ENCODE measurements around the gene RNF44. TPM values are rescaled to one million over a fixed set of nuclear protein-coding genes. Genes with fewer than 3 reads are reported as not detected.

RNF44 gene
- total RNA-seq, 2 experiments from 2014 or later: 61.2 to 164 TPM

Small RNAs within 50 kb of the gene (small RNA-seq; reads per million reads assigned to genes)
- gene RF00019 (not detected), gene RN7SL684P (not detected)

Other genes starting within 250 kb of the RNF44 start
- 27.5 and 33.3 TPM in 2 replicates for gene KIAA1191, start 175.6 kb downstream of the RNF44 start, total RNA-seq (2014; rRNA removed; shearing (Covaris generic))
- 41.2 and 42.1 TPM in 2 replicates for gene KIAA1191, start 175.6 kb downstream of the RNF44 start, total RNA-seq (2022)
- 0.03 TPM in 1 of 2 replicates, not detected in the other for gene ARL10, start 171.9 kb downstream of the RNF44 start, total RNA-seq (2014; rRNA removed; shearing (Covaris generic))
- gene ARL10, start 171.9 kb downstream of the RNF44 start, total RNA-seq (2022): 0.04 and 0.06 TPM in 2 replicates
- 83.8 and 91.5 TPM in 2 replicates for gene NOP16, start 148.8 kb downstream of the RNF44 start, total RNA-seq (2014; rRNA removed; shearing (Covaris generic))
- 63.8 and 86.4 TPM in 2 replicates for gene NOP16, start 148.8 kb downstream of the RNF44 start, total RNA-seq (2022)
- gene HIGD2A, start 148.7 kb downstream of the RNF44 start, total RNA-seq (2014; rRNA removed; shearing (Covaris generic)): 140 and 223 TPM in 2 replicates
- 145 and 155 TPM in 2 replicates for gene HIGD2A, start 148.7 kb downstream of the RNF44 start, total RNA-seq (2022)
- gene CLTB, start 120.9 kb downstream of the RNF44 start, total RNA-seq (2014; rRNA removed; shearing (Covaris generic)): 53.4 and 69.2 TPM in 2 replicates
- gene CLTB, start 120.9 kb downstream of the RNF44 start, total RNA-seq (2022): 44.5 and 53.0 TPM in 2 replicates
- 27.9 and 36.9 TPM in 2 replicates for gene FAF2, start 89.0 kb downstream of the RNF44 start, total RNA-seq (2014; rRNA removed; shearing (Covaris generic))
- gene FAF2, start 89.0 kb downstream of the RNF44 start, total RNA-seq (2022): 46.4 and 49.7 TPM in 2 replicates
- 0.25 and 0.33 TPM in 2 replicates for gene CDHR2, start 11.9 kb upstream of the RNF44 start, total RNA-seq (2014; rRNA removed; shearing (Covaris generic))
- gene CDHR2, start 11.9 kb upstream of the RNF44 start, total RNA-seq (2022): 2.8 and 3.8 TPM in 2 replicates
- gene GPRIN1, start 72.8 kb upstream of the RNF44 start, total RNA-seq (2014; rRNA removed; shearing (Covaris generic)): 3.8 and 4.9 TPM in 2 replicates
- gene GPRIN1, start 72.8 kb upstream of the RNF44 start, total RNA-seq (2022): 4.5 and 5.3 TPM in 2 replicates
- 0.50 and 0.70 TPM in 2 replicates for gene SNCB, start 93.1 kb upstream of the RNF44 start, total RNA-seq (2014; rRNA removed; shearing (Covaris generic))
- 3.5 TPM in 2 replicates for gene SNCB, start 93.1 kb upstream of the RNF44 start, total RNA-seq (2022)
- 0.16 and 0.64 TPM in 2 replicates for gene EIF4E1B, start 93.3 kb upstream of the RNF44 start, total RNA-seq (2014; rRNA removed; shearing (Covaris generic))
- gene EIF4E1B, start 93.3 kb upstream of the RNF44 start, total RNA-seq (2022): 2.4 and 2.9 TPM in 2 replicates
- gene TSPAN17, start 110.1 kb upstream of the RNF44 start, total RNA-seq (2014; rRNA removed; shearing (Covaris generic)): 9.3 and 10.3 TPM in 2 replicates
- gene TSPAN17, start 110.1 kb upstream of the RNF44 start, total RNA-seq (2022): 18.4 and 23.3 TPM in 2 replicates